Suprapubic skin (tissue), 3 donors: ENCODE measurements around the gene AGPAT4.

Experiments
- CTCF ChIP-seq, 2 donors: fragments of 200-600 bp in 1 of 2; fragments of 450-650 bp in 1 of 2; sonication (generic) in 1 of 2; IDR thresholded peaks; one replicate each; pipeline ENCODE4 v1.5.1; 2016 to 2019; ENCODE audit warnings: antibody characterized with exemption in 2 of 2, mild to moderate bottlenecking in 1 of 2, moderate library complexity in 1 of 2
- POLR2A ChIP-seq, 2 donors: fragments of 450-650 bp; IDR thresholded peaks; one replicate each; pipeline ENCODE4 v1.6.1; 2017; ENCODE audit warnings: antibody characterized with exemption in 2 of 2, mild to moderate bottlenecking in 2 of 2, moderate library complexity in 2 of 2

- TF ChIP-seq POLR2A (IDR thresholded peaks at IDR 0.05) (no peak), CTCF (IDR thresholded peaks at IDR 0.05) (no peak)
Observed at GRCh38 chr6:161137320-161137719, 136.5 kb downstream of the AGPAT4 start.
